ENCODE measurements around the gene MTO1. TPM values are rescaled to one million over a fixed set of nuclear protein-coding genes. Genes with fewer than 3 reads are reported as not detected.

MTO1 gene, protein sequence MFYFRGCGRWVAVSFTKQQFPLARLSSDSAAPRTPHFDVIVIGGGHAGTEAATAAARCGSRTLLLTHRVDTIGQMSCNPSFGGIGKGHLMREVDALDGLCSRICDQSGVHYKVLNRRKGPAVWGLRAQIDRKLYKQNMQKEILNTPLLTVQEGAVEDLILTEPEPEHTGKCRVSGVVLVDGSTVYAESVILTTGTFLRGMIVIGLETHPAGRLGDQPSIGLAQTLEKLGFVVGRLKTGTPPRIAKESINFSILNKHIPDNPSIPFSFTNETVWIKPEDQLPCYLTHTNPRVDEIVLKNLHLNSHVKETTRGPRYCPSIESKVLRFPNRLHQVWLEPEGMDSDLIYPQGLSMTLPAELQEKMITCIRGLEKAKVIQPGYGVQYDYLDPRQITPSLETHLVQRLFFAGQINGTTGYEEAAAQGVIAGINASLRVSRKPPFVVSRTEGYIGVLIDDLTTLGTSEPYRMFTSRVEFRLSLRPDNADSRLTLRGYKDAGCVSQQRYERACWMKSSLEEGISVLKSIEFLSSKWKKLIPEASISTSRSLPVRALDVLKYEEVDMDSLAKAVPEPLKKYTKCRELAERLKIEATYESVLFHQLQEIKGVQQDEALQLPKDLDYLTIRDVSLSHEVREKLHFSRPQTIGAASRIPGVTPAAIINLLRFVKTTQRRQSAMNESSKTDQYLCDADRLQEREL
- total RNA-seq, result 10 to 100 TPM; 16.1 to 22.6 TPM

DNA sequence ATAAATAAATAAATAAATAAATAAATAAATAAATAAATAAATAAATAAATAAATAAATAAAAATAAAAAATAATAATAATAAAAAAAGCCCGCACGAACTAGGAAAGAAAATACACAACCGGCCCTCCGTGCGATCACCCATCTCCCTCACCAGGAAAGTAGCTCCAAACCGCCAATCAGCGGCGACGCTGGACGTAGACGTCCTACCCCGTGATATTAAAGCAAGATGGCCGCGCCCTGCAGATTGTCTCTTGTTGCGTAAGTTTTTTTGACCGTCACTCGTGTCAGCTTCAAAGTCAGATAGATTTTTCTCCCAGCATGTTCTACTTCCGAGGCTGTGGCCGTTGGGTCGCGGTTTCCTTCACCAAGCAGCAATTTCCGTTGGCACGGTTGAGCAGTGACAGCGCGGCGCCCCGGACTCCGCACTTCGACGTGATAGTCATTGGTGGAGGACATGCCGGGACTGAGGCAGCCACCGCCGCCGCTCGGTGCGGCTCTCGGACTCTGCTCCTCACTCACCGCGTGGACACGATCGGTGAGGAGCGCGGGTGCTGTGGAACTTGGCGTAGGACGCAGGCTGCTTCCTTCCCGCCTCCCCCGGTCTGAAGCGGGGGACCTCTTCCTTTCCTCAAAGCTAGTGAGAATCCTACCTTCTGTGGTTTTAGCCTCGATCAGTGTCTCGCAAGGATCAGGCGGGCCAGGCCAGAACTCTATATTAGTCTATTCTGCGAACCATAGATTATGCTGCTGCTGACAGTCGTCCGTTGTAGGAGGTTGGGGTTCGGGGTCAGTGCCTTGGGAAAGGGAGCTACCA, at the start of gene MTO1:
MTO1 (plus strand) TSS at position 201 of the 814 bp plus-strand sequence; CDS start at position 319, 118 bp downstream.
- peak within 1 kb of the TSS; percentile 82 to 85 for H3K4me3 ChIP-seq

DNA sequence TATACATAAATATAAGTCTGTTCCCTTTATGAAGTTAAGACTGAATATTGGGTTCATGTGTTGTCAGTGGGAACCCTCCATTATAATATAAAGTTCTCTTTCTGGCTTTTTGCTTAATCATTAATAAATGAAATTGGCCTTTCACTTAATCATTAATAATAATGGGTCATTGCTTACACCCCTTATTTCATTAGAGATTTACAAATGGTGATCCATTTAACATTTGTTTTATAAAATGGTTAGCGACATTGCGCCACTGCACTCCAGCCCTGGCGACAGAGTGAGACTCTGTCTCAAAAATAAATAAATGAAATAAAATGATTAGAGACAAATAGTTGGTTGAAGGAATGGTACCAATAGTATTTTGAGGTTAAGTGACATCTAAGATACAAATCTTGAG, 48.4 kb upstream of the MTO1 start:
- Histone ChIP-seq H3K27me3 (no peaks in the 10 kb centered on the region), H3K27ac (no peak overlapping the region), H3K9me3 (no peaks in the 10 kb centered on the region), H3K36me3 (no peaks in the 10 kb centered on the region), H3K4me1 (no peaks in the 10 kb centered on the region), H3K4me3 (no peak overlapping the region)
- TF ChIP-seq, protein P1, sequence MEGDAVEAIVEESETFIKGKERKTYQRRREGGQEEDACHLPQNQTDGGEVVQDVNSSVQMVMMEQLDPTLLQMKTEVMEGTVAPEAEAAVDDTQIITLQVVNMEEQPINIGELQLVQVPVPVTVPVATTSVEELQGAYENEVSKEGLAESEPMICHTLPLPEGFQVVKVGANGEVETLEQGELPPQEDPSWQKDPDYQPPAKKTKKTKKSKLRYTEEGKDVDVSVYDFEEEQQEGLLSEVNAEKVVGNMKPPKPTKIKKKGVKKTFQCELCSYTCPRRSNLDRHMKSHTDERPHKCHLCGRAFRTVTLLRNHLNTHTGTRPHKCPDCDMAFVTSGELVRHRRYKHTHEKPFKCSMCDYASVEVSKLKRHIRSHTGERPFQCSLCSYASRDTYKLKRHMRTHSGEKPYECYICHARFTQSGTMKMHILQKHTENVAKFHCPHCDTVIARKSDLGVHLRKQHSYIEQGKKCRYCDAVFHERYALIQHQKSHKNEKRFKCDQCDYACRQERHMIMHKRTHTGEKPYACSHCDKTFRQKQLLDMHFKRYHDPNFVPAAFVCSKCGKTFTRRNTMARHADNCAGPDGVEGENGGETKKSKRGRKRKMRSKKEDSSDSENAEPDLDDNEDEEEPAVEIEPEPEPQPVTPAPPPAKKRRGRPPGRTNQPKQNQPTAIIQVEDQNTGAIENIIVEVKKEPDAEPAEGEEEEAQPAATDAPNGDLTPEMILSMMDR (IDR thresholded peaks at IDR 0.05), result no peak
- no peak for DNase-seq (ENCODE audit: low spot score)

More for the DNA sequence above, at the start of gene MTO1:
- Histone ChIP-seq H3K36me3 (peaks cover 7% of the 10 kb centered on the region), H3K9me3 (no peaks in the 10 kb centered on the region), H3K27ac (peak within 1 kb of the TSS; percentile 94 to 97), H3K27me3 (no peaks in the 10 kb centered on the region), H3K4me1 (peaks cover 0 to 9% of the 10 kb centered on the region in 2 donors)
- DNase-seq (ENCODE audit: low spot score), result peak; percentile 97
- TF ChIP-seq, protein P1 (IDR thresholded peaks at IDR 0.05), result no peak

DNA sequence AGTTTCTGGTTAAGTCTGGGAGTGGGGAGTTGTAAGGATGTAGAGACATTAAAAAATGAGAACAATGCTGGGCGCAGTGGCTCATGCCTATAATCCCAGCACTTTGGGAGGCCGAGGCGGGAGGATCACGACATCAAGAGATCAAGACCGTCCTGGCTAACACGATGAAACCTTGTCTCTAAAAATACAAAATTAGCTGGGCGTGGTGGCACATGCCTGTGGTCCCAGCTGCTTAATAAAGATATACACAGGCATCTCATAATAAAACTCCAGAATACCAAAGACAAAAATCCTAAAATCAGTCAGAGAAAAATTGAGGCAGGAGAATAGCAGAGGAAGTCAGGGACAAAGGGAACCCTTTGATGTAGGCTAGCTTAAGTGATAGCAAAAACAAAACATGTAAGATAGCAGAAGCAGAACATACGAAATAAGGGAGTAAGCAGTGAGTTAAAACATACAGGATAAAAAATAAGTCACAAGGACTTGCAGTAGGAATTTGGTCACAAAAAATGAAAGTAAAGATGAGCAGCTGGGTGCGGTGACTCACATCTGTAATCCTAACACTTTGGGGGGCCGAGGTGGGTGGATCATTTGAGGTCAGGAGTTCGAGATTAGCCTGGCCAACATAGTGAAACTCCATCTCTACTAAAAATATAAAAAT, 43.3 kb upstream of the MTO1 start:
- DNase-seq (ENCODE audit: low spot score), result no peak
- H3K36me3 ChIP-seq, result no peaks in the 10 kb centered on the region
- no peaks in the 10 kb centered on the region for H3K4me1 ChIP-seq
- no peak overlapping the region for H3K4me3 ChIP-seq
- H3K27me3 ChIP-seq, result no peaks in the 10 kb centered on the region
- no peak overlapping the region for H3K27ac ChIP-seq
- no peaks in the 10 kb centered on the region for H3K9me3 ChIP-seq
- TF ChIP-seq, protein P1 (IDR thresholded peaks at IDR 0.05), result no peak

DNA sequence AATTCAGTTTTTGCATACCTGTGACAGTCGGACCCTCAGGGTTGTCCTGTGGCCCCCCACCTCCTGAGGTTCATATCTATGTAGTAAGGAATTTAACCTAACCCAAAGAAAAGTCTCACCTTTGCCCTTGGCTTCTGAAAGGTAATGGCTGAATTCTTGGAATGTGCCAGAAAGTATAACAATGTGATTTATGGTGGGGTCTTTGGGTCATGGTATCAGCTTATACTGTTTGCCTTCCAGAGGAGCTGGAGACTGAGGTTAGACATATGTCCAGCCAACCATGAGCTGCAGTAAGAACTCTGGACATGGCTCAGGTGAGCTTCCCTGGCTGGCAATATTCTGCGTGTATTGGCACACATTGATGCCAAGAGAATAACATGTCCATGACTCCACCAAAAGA, 40.0 kb upstream of the MTO1 start:
- Histone ChIP-seq H3K36me3 (no peaks in the 10 kb centered on the region), H3K4me3 (no peak overlapping the region), H3K27ac (no peak overlapping the region), H3K9me3 (no peaks in the 10 kb centered on the region), H3K4me1 (no peaks in the 10 kb centered on the region), H3K27me3 (no peaks in the 10 kb centered on the region)
- DNase-seq (ENCODE audit: low spot score), result no peak
- TF ChIP-seq, protein P1 (IDR thresholded peaks at IDR 0.05), result no peak

DNA sequence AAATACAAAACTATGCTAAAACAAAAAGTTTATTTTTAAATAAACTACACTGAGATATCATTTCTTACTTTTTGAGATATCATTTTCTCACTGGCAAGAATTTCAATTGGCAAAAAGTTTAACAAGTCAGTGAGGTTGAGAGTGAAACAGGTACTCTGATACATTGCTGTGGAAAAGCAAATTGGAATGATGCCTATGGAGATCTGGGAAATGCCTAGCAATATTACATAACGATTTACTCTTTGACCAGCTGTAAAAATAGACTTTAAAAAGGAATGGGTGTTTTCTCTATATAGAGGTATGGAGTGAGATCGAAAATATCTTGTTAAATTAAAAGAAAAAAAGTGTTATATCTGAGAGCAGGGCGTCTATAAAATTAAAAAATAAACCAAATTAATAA, 26.3 kb upstream of the MTO1 start:
- DNase-seq (ENCODE audit: low spot score), result no peak
- Histone ChIP-seq H3K27ac (no peak overlapping the region), H3K27me3 (no peaks in the 10 kb centered on the region), H3K36me3 (no peaks in the 10 kb centered on the region), H3K9me3 (no peaks in the 10 kb centered on the region), H3K4me3 (no peak overlapping the region), H3K4me1 (no peaks in the 10 kb centered on the region)
- TF ChIP-seq, protein P1 (IDR thresholded peaks at IDR 0.05), result no peak

Measured in right atrium auricular region (tissue), 2 donors.